Nephron (organoid): ENCODE data around the gene GADD45B.
A peak's percentile ranks its signal among the peaks of the same experiment; 100 is the strongest.
"Not testable (repeated sequence)": the region's sequence is repeated elsewhere in the genome, so short reads cannot be mapped to it uniquely, and the experiment has no call there.

ENCODE experiments used
- H3K27ac Mint-ChIP-seq, 3 experiments: 2 replicates each; pipeline ENCODE4 v1.8.0; 2020; ENCODE audit warnings: mixed read lengths in 3 of 3, mild to moderate bottlenecking in 2 of 3, moderate library complexity in 1 of 3
- H3K27me3 Mint-ChIP-seq: 2 replicates; pipeline ENCODE4 v1.8.0; 2021; ENCODE audit warnings: low read depth, mild to moderate bottlenecking, moderate library complexity, mixed read lengths
- H3K36me3 Mint-ChIP-seq: 2 replicates; pipeline ENCODE4 v1.8.0; 2020; ENCODE audit warnings: low read depth, mixed read lengths
- H3K4me1 Mint-ChIP-seq: 2 replicates; pipeline ENCODE4 v1.8.0; 2020; ENCODE audit warnings: mixed read lengths
- H3K4me3 Mint-ChIP-seq, 3 experiments: 2 replicates each; pipeline ENCODE4 v1.8.0; 2020; ENCODE audit warnings: mild to moderate bottlenecking in 3 of 3, mixed read lengths in 3 of 3, moderate library complexity in 2 of 3
- H3K9me3 Mint-ChIP-seq: 2 replicates; pipeline ENCODE4 v1.8.0; 2020; ENCODE audit warnings: mixed read lengths
- CTCF ChIP-seq, 3 experiments: fragments of 200-600 bp; sonication (generic); IDR thresholded peaks; one replicate each; pipeline ENCODE4 v1.5.0; 2021; ENCODE audit warnings: antibody characterized with exemption in 3 of 3; ENCODE audit not compliant: unreplicated experiment in 3 of 3

Gene GADD45B

GRCh38 chr19:2454962-2455850 lies 20.7 kb upstream of the GADD45B start:
- Mint-ChIP-seq H3K4me1 (peaks cover 16% of the 10 kb centered on the region), H3K27ac (peak overlapping the region; percentile 12 to 76 (median 25)), H3K9me3 (no peaks in the 10 kb centered on the region), H3K36me3 (peaks cover 6% of the 10 kb centered on the region), H3K4me3 (peak overlapping the region; percentile 86 to 88 (median 87)), H3K27me3 (peaks cover 3% of the 10 kb centered on the region)
- no peak for TF ChIP-seq CTCF (IDR thresholded peaks at IDR 0.05; ENCODE audit: unreplicated experiment in 3 of 3)

GRCh38 chr19:2455851-2456570 lies 19.9 kb upstream of the GADD45B start:
- Mint-ChIP-seq H3K4me1 (peaks cover 17% of the 10 kb centered on the region), H3K36me3 (peaks cover 4% of the 10 kb centered on the region), H3K4me3 (peak overlapping the region; percentile 86 to 88 (median 87)), H3K27ac (no peak overlapping the region), H3K27me3 (peaks cover 3% of the 10 kb centered on the region), H3K9me3 (no peaks in the 10 kb centered on the region)
- TF ChIP-seq CTCF (IDR thresholded peaks at IDR 0.05; ENCODE audit: unreplicated experiment in 3 of 3) = no peak

- Mint-ChIP-seq H3K27me3 (peaks cover 1% of the 10 kb centered on the region), H3K36me3 (no peaks in the 10 kb centered on the region), H3K4me1 (peaks cover 21% of the 10 kb centered on the region), H3K4me3 (peak overlapping the region; percentile 89 to 96 (median 90)), H3K9me3 (no peaks in the 10 kb centered on the region), H3K27ac (peak overlapping the region in 2 of 3 experiments; percentile 94 to 96)
- TF ChIP-seq CTCF (IDR thresholded peaks at IDR 0.05; ENCODE audit: unreplicated experiment in 3 of 3) = no peak
These were observed 18.4 kb upstream of the GADD45B start for GRCh38 chr19:2457394-2458037.

GRCh38 chr19:2458054-2458453 lies 17.9 kb upstream of the GADD45B start:
- Mint-ChIP-seq H3K4me1 (peaks cover 21% of the 10 kb centered on the region), H3K9me3 (no peaks in the 10 kb centered on the region), H3K27me3 (no peaks in the 10 kb centered on the region)

GRCh38 chr19:2458776-2459175 lies 17.2 kb upstream of the GADD45B start:
- H3K36me3 Mint-ChIP-seq, H3K4me3 Mint-ChIP-seq, H3K27me3 Mint-ChIP-seq, H3K9me3 Mint-ChIP-seq, H3K27ac Mint-ChIP-seq: not testable (repeated sequence)
- peaks cover 21% of the 10 kb centered on the region for H3K4me1 Mint-ChIP-seq

More at GRCh38 chr19:2458054-2458453, 17.9 kb upstream of the GADD45B start:
- no peak for TF ChIP-seq CTCF (IDR thresholded peaks at IDR 0.05; ENCODE audit: unreplicated experiment in 3 of 3)
- Mint-ChIP-seq H3K27ac (no peak overlapping the region), H3K4me3 (peak overlapping the region in 1 of 3 experiments; percentile 68), H3K36me3 (no peaks in the 10 kb centered on the region)

GRCh38 chr19:2460245-2460644 lies 15.7 kb upstream of the GADD45B start:
- no peaks in the 10 kb centered on the region for H3K27me3 Mint-ChIP-seq

More at GRCh38 chr19:2460245-2460644, 15.7 kb upstream of the GADD45B start:
- H3K4me1 Mint-ChIP-seq = peaks cover 14% of the 10 kb centered on the region
- H3K27ac Mint-ChIP-seq = peak overlapping the region in 1 of 3 experiments; percentile 16
- H3K4me3 Mint-ChIP-seq = peak overlapping the region; percentile 63 to 67 (median 63)
- TF ChIP-seq CTCF (IDR thresholded peaks at IDR 0.05; ENCODE audit: unreplicated experiment in 3 of 3) = no peak
- no peaks in the 10 kb centered on the region for H3K9me3 Mint-ChIP-seq
- H3K36me3 Mint-ChIP-seq = no peaks in the 10 kb centered on the region
